Stimulated activated CD8-positive, alpha-beta memory T cell treated with anti-CD3 and anti-CD28 coated beads, Interleukin-2, amount 100 ng/mL, for 48 hours (primary cell): ENCODE results near the gene DUSP15.
A peak's percentile ranks its signal among the peaks of the same experiment; 100 is the strongest.
"Not testable (repeated sequence)": the region's sequence is repeated elsewhere in the genome, so short reads cannot be mapped to it uniquely, and the experiment has no call there.

Experiments
- DNase-seq, 2 donors: peaks; one replicate each; pipeline ENCODE4 v3.0.0-alpha.2; 2020; ENCODE audit warnings: low read depth in 2 of 2

Gene DUSP15

GRCh38 chr20:31839782-31840487 is 30.4 kb downstream of the DUSP15 start:
- DNase-seq: no peak

DNA sequence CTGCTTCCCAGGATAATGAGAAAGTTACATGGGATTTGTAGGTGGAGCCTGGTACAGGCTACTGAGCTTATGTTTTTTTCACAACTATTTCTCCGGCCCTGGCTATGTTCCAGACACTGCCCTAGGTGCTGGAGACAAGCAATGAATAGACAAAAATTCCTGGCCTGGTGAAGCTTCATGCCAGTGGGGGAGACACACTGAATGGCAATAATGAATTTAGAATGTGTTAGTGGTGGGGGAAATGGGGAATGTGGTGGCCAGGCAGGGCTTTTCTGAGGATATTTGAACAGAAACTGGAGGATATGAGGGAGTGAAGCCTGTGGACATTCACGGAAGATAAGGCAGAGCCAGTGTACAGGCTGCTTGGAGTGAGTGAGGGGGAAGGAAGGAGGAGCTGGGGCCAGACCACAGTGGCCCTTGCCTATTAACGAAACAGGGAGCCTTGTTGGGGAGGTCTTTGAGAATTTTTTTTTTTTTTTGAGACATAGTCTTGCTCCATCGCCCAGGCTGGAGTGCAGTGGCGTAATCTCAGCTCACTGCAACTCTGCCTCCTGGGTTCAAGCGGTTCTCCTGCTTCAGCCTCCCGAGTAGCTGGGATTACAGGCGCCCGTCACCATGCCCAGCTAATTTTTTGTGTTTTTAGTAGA is 31.6 kb downstream of the DUSP15 start:
- no peak for DNase-seq

DNA sequence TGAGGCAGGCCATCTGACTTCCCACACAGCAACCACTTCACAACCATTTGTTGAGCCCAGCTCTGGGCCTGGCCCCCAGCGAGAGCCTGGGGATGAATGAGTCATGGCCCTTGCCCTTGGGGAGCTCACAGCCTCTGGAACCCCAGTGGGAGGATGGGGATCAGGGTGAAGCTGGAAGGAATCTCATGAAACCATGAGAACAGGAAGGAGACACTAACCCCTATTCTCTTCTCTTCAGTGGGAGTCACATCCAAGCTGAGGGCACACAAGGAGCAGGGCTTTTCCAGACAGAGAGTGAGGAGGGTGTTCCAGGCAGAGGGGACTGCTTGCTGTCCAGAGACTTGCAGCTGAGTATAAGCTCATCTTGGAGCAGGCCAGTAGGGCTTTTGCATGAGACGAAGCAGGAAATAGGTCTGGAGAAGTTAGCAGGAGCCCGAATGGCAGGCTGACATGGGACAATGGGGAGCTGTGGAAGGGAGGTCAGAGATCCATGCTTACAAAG is 32.4 kb downstream of the DUSP15 start:
- DNase-seq: no peak

GRCh38 chr20:31836853-31837608 is 33.3 kb downstream of the DUSP15 start:
- DNase-seq: no peak

DNA sequence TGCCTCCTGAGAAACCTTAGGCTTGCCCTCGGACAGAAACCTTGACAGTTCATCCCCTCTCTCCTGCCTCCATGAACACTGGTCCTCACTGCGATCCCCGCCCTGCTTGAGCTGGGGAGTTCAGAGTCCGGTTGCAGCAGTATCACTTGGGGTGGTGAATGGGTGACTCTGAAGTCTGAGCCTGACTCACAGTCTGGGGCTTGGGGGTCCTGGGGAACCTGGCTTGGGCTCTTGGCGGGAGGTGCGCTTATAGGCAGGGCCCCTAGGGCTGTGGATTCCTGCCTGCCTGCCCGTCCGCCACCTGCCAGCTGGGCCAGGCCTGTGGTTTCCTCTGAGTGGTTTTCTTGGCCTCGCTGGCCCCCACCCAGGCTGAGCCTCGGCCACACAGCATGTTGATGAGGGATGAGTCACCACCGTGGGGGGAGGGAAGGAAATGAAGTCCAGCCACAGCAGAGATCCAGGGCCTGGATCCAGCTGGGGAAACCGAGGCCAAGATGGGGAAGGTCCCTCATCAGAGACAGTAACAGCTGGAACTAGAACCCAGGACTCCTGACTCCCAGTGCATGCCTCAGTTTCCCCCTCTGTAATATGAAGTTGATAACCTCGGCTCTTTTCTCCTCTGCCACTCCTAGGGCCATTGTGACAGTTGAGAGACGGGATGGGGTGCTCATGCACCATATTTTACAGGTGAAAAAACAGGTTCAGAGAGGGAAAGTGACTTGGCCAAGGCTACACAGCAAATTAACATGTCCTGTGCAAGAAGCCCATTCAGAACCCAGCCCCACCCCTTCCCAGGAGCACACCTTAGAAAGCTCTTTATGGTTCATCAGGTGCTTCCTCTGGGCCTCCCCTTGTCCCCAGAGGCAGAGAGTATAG is 34.1 kb downstream of the DUSP15 start:
- peak; percentile 17 to 26 for DNase-seq

DNA sequence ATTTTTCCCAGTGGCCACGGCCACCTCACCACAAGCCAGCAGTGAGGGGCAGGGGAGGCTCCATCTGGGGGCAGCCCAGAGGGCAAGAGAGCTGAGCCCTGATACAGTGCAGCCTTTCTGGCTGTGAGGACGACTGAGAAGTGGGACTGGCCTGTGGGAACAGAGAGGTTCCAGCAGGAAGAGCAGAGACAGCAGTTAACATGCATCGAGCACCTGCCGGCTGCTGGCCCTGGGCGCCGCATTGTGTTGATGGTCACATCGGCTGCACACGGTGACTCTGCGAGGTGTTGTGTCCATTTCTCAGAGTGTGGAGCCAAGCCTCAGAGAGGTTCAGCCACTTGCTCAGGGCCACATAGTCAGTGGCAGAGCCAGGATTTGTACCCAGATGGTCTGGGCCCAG is 34.8 kb downstream of the DUSP15 start:
- no peak for DNase-seq

GRCh38 chr20:31833931-31834521 is 36.3 kb downstream of the DUSP15 start:
- DNase-seq: no peak

DNA sequence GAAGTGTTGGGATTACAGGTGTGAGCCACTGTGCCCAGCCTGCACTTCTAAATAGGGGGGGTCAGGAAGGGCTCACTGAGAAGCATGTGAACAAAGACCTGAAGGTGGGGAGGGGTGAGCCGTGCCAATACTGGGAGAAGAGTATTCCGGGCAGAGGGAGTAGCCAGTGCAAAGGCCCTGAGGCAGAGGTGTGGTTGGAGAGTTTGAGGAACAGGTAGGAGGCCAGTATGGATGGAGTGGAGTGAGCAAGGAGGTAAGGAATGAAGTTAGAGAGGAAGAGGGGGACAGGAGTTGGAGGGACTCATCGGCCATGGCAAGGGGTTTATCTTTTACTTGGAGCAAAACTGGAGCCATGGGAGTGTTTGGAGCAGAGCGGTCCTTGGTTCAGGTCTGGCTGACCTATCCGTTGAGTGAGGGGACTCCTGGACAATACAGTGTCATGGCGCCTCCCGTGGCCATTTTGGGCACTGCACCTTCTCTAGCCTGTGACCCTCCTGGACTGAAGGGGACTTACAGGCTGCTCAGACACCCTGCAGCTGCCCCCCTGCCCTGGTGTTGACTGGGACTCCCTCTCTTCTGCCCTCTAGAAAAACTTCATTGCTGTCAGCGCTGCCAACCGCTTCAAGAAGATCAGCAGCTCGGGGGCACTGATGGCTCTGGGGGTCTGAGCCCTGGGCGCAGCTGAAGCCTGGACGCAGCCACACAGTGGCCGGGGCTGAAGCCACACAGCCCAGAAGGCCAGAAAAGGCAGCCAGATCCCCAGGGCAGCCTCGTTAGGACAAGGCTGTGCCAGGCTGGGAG is 37.0 kb downstream of the DUSP15 start:
- DNase-seq: peak; percentile 43 to 63

DNA sequence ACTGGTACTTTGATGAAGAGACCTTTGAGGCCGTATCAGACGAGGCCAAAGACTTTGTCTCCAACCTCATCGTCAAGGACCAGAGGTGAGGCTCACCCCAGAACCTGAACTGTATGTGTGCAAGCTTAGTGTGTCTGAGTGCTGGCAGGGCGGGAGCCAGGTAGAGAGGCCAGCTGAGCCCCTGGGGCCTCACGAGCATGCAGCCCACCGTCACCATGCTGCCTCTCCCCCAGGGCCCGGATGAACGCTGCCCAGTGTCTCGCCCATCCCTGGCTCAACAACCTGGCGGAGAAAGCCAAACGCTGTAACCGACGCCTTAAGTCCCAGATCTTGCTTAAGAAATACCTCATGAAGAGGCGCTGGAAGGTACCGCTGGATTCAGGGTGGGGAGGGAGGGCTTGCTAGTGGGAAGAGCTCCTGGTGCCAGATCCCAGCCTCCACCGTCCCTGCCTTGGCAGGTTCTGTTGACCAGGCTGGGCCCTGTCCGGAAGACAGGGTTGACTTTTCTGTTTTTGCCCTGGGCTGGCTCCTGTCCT is 38.5 kb downstream of the DUSP15 start:
- DNase-seq: no peak

- DNase-seq: no peak
Measured at GRCh38 chr20:31831211-31831610, 39.1 kb downstream of the DUSP15 start.

GRCh38 chr20:31830406-31830981 is 39.8 kb downstream of the DUSP15 start:
- no peak for DNase-seq

- DNase-seq: no peak
Measured at GRCh38 chr20:31829731-31830130, 40.6 kb downstream of the DUSP15 start.

DNA sequence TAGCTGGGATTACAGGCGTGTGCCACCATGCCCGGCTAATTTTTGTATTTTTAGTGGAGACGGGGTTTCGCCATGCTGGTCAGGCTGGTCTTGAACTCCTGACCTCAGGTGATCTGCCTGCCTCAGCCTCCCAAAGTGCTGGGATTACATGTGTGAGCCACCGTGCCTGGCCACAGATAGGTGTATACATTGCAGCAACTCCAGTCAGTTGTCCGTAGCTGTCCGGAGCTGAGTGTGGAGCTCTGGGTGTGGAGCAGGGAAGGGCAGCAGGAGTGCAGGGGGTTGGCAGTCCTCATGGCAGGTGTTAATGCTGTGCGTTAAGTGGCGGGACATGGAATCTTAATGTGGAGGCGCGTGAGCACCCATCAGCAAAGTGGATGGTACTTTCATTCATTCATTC is 42.3 kb downstream of the DUSP15 start:
- not testable (repeated sequence) for DNase-seq

- DNase-seq: no peak
Measured at GRCh38 chr20:31827059-31827458, 43.3 kb downstream of the DUSP15 start.

DNA sequence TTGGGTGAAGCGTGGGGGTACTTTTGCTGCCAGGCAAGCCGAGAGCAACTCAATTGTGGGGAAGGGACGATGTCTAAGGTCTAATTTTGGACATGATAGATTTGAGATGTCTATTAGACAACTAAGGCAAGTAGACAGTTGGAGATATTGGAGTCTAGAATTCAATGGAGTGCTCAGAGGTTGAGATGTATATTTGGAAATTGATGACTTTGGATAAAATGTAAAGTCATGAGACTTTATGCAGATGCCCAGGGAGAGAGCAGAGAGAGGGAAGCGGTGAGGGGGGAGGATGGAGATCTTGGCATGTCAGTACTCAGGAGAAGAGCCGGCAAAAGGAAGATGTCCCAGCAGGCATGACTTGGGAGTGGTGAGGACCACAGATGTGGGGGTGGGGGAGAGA is 44.3 kb downstream of the DUSP15 start:
- no peak for DNase-seq

- DNase-seq: no peak
Measured at GRCh38 chr20:31824554-31825313, 45.6 kb downstream of the DUSP15 start.

- no peak for DNase-seq
Measured at GRCh38 chr20:31824125-31824485, 46.2 kb downstream of the DUSP15 start.

DNA sequence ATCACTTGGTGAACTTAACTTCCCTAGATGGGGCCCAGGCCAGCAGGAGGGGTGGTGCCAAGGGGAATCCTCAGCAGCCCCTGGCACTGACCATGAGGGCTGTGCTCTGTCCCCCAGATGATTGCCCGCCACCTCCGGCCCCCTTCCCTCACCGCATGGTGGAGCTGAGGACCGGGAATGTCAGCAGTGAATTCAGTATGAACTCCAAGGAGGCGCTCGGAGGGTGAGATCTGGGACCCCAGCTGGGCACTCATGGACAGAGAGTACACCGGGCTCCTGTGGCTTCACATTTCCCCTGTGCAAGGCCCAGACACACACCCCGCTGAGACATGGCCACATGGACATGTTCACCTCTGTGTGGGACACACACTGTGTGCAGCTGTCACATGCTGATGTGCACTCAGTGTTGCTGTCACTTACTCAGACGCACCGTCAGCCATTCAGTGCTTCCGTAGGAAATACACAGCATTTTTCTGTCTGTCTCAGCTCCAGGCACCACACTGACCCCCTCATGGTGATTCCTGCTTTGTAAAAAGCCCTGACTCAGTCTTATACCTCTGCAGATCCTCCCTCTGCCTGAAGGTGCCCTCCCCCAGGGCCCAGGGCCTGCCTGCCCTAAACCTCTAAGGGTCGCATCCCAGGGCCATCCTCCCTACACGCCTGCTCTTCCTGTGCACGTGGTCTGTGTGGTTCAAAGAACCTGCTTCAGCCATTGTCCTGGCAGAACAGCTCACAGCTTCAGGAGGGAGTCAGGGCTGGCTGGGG is 46.8 kb downstream of the DUSP15 start:
- no peak for DNase-seq
